Gastroesophageal sphincter (tissue), 4 donors: ENCODE results near the gene SZT2. TPM values are rescaled to one million over a fixed set of nuclear protein-coding genes. Genes with fewer than 3 reads are reported as not detected.
"Not testable (repeated sequence)": the region's sequence is repeated elsewhere in the genome, so short reads cannot be mapped to it uniquely, and the experiment has no call there.

Experiments
- ATAC-seq: fragments of 150-250 bp; one replicate; pipeline ENCODE4 v1.9.1; 2016; ENCODE audit warnings: mild to moderate bottlenecking, moderate library complexity
- H3K27ac ChIP-seq, 4 donors: fragments of 200-600 bp; sonication (generic) in 3 of 4; 1 replicate in 3 of 4; 2 replicates in 1 of 4; pipeline ENCODE4 v1.5.1; 2016 to 2019
- H3K27me3 ChIP-seq: fragments of 200-600 bp; sonication (generic); one replicate; pipeline ENCODE4 v1.5.1; 2019
- H3K36me3 ChIP-seq, 2 donors: fragments of 200-600 bp; sonication (generic); one replicate each; pipeline ENCODE4 v1.5.1; 2019; ENCODE audit warnings: control low read depth in 1 of 2
- H3K4me1 ChIP-seq, 3 donors: fragments of 200-600 bp; sonication (generic); 1 replicate in 2 of 3; 2 replicates in 1 of 3; pipeline ENCODE4 v1.5.1; 2016 to 2019; ENCODE audit warnings: control low read depth in 2 of 3
- H3K4me3 ChIP-seq, 2 donors: fragments of 200-600 bp; sonication (generic); one replicate each; pipeline ENCODE4 v1.5.1; 2019; ENCODE audit warnings: mild to moderate bottlenecking in 1 of 2, moderate library complexity in 1 of 2
- H3K9me3 ChIP-seq, 3 donors: fragments of 200-600 bp; sonication (generic); one replicate each; pipeline ENCODE4 v1.5.1; 2017 to 2019; ENCODE audit warnings: control low read depth in 2 of 3
- EP300 ChIP-seq: sonication (generic); formaldehyde crosslinking; IDR thresholded peaks from one replicate; pipeline ENCODE4 v1.6.1; 2017; ENCODE audit warnings: antibody characterized with exemption, mild to moderate bottlenecking
- POLR2A ChIP-seq, 2 donors: fragments of 450-650 bp; IDR thresholded peaks; one replicate each; pipeline ENCODE4 v1.6.1; 2017; ENCODE audit warnings: antibody characterized with exemption in 2 of 2, mild to moderate bottlenecking in 2 of 2, moderate library complexity in 1 of 2
- POLR2AphosphoS5 ChIP-seq: sonication (generic); formaldehyde crosslinking; IDR thresholded peaks from one replicate; pipeline ENCODE4 v1.6.1; 2017; ENCODE audit warnings: antibody characterized with exemption
- WGBS, 2 donors: methylation state at CpG; one replicate each; pipeline ENCODE4 v1.1.5; 2018; ENCODE audit warnings: low coverage in 1 of 2; 5-methylcytosine and 5-hydroxymethylcytosine counted together
- total RNA-seq, 4 donors: library from RNA; depleted of rRNA; stranded (reverse); fragments of >200 nt; gene quantifications; one replicate each; pipeline ENCODE4 v1.1.0, GENCODE V29; 2016
- TF ChIP-seq, protein P1 (sequence below), 4 experiments: fragments of 200-600 bp in 2 of 4; fragments of 450-650 bp in 2 of 4; sonication (generic) in 1 of 4; IDR thresholded peaks; one replicate each; pipeline ENCODE4 v1.5.1; 2017 to 2019; ENCODE audit warnings: antibody characterized with exemption in 4 of 4, mild to moderate bottlenecking in 2 of 4, moderate library complexity in 2 of 4

SZT2 gene
- total RNA-seq, 4 donors from 2014 or later, result 13.1 to 40.0 (median 35.1) TPM

- Histone ChIP-seq H3K27me3 (no peaks in the 10 kb centered on the region), H3K9me3 (no peaks in the 10 kb centered on the region), H3K4me1 (no peaks in the 10 kb centered on the region), H3K27ac (no peak overlapping the region), H3K4me3 (no peak overlapping the region), H3K36me3 (no peaks in the 10 kb centered on the region)
- WGBS, 2 donors, result 100% methylated on average over 1 of the region's 3 CpGs; no CpG with 5 or more reads in 1 of the 2 donors
- TF ChIP-seq EP300 (no peak), POLR2AphosphoS5 (no peak)
- no peak for ATAC-seq
These were observed 78.7 kb downstream of the SZT2 start for GRCh38 chr1:43468414-43468813.

DNA sequence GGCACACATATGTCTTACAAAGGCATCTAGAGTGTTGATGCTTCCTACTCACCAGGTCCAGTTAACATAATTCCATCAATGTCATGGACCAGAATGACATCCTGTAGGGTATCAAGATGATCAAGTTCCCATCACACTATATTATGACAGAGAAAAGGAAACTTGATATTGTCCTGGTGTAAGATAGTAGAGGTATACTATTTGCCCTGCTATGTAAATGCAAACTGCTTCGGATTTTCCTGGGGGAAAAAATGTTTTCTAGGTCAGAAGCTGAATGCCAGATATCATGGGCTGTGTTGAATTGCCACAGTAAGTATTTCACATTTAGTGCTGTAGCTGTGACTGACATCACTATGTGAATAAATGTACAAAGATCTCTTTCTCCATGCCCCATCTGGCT is 80.2 kb downstream of the SZT2 start:
- Histone ChIP-seq H3K9me3 (no peaks in the 10 kb centered on the region), H3K4me3 (no peak overlapping the region), H3K36me3 (no peaks in the 10 kb centered on the region), H3K27ac (no peak overlapping the region), H3K4me1 (no peaks in the 10 kb centered on the region), H3K27me3 (no peaks in the 10 kb centered on the region)
- 78 to 90% methylated on average over 1 of the region's 1 CpG for WGBS, 2 donors
- TF ChIP-seq POLR2AphosphoS5, result no peak
- no peak for TF ChIP-seq POLR2A (IDR thresholded peaks at IDR 0.05)
- no peak for ATAC-seq

GRCh38 chr1:43472087-43472462 is 82.4 kb downstream of the SZT2 start:
- no peak for ATAC-seq
- TF ChIP-seq, protein P1, sequence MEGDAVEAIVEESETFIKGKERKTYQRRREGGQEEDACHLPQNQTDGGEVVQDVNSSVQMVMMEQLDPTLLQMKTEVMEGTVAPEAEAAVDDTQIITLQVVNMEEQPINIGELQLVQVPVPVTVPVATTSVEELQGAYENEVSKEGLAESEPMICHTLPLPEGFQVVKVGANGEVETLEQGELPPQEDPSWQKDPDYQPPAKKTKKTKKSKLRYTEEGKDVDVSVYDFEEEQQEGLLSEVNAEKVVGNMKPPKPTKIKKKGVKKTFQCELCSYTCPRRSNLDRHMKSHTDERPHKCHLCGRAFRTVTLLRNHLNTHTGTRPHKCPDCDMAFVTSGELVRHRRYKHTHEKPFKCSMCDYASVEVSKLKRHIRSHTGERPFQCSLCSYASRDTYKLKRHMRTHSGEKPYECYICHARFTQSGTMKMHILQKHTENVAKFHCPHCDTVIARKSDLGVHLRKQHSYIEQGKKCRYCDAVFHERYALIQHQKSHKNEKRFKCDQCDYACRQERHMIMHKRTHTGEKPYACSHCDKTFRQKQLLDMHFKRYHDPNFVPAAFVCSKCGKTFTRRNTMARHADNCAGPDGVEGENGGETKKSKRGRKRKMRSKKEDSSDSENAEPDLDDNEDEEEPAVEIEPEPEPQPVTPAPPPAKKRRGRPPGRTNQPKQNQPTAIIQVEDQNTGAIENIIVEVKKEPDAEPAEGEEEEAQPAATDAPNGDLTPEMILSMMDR (IDR thresholded peaks at IDR 0.05), result no peak
- TF ChIP-seq EP300, result no peak
- no peak for TF ChIP-seq POLR2A (IDR thresholded peaks at IDR 0.05)
- TF ChIP-seq POLR2AphosphoS5, result no peak
- Histone ChIP-seq H3K27me3 (no peaks in the 10 kb centered on the region), H3K9me3 (no peaks in the 10 kb centered on the region), H3K27ac (no peak overlapping the region), H3K4me1 (no peaks in the 10 kb centered on the region), H3K4me3 (no peak overlapping the region), H3K36me3 (no peaks in the 10 kb centered on the region)
- 74 to 80% methylated on average over 1 to 5 of the region's 5 CpGs for WGBS, 2 donors

GRCh38 chr1:43472463-43473151 is 82.9 kb downstream of the SZT2 start:
- H3K36me3 ChIP-seq, H3K4me1 ChIP-seq, ATAC-seq, H3K9me3 ChIP-seq, H3K27me3 ChIP-seq, H3K27ac ChIP-seq, H3K4me3 ChIP-seq: not testable (repeated sequence)
- 57 to 60% methylated on average over 2 to 6 of the region's 6 CpGs for WGBS, 2 donors

GRCh38 chr1:43473463-43473862 is 83.8 kb downstream of the SZT2 start:
- TF ChIP-seq, protein P1 (IDR thresholded peaks at IDR 0.05), result no peak
- no peak for TF ChIP-seq POLR2A (IDR thresholded peaks at IDR 0.05)
- TF ChIP-seq POLR2AphosphoS5, result no peak
- TF ChIP-seq EP300, result no peak
- H3K4me3 ChIP-seq, result no peak overlapping the region
- H3K27me3 ChIP-seq, result no peaks in the 10 kb centered on the region
- H3K4me1 ChIP-seq, result no peaks in the 10 kb centered on the region
- 56 to 65% methylated on average over 4 of the region's 4 CpGs for WGBS, 2 donors
- no peak overlapping the region for H3K27ac ChIP-seq
- no peaks in the 10 kb centered on the region for H3K9me3 ChIP-seq
- H3K36me3 ChIP-seq, result no peaks in the 10 kb centered on the region
- ATAC-seq, result no peak

DNA sequence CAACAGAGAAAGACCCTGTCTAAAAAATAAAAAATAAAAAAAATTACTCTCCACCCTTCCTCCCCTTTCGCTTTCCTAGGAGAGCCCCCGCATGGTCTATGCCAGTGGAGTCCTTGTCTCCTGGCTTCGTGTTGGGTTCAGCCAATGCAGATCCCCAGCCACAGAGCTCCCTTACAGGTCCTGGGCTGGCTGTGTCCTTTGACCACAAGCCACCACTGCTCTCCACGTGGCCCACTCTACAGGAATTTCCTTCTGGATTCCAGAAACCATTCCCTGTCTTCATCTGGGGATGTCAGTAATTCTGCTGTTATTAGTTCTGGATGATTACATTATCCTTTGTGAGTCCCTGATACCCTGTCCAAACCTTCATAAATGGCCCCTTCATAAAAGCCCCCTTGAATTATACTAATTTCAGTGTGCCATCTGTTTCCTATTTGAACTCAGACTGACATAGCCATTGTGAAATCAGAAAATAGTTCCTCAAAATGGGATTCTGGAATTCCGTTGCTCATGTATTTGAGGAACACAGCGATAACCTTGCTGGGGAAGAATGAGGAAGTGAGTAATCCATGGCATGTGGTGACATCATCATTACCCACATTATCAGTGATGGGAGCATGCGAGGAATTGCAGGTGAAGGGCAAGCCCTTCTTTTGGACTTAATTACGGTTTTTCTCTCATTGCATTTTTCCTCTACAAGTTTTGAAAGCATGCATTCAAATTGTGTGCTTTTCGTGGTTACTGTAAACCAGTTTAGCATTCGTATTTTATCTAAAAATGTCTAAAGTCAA is 86.1 kb downstream of the SZT2 start:
- ATAC-seq, H3K4me1 ChIP-seq, H3K36me3 ChIP-seq, H3K27ac ChIP-seq, H3K27me3 ChIP-seq, H3K4me3 ChIP-seq, H3K9me3 ChIP-seq: not testable (repeated sequence)
- 74 to 75% methylated on average over 7 to 10 of the region's 10 CpGs for WGBS, 2 donors

GRCh38 chr1:43477716-43478115 is 88.0 kb downstream of the SZT2 start:
- no peak overlapping the region for H3K4me3 ChIP-seq
- no peaks in the 10 kb centered on the region for H3K36me3 ChIP-seq
- H3K9me3 ChIP-seq, result no peaks in the 10 kb centered on the region
- TF ChIP-seq, protein P1 (IDR thresholded peaks at IDR 0.05), result no peak
- TF ChIP-seq POLR2AphosphoS5 (no peak), EP300 (no peak), POLR2A (IDR thresholded peaks at IDR 0.05) (no peak)
- H3K27ac ChIP-seq, result no peak overlapping the region
- no peaks in the 10 kb centered on the region for H3K4me1 ChIP-seq
- no peak for ATAC-seq
- H3K27me3 ChIP-seq, result no peaks in the 10 kb centered on the region
- WGBS, 2 donors, result 100% methylated on average over 1 of the region's 1 CpG; no CpG with 5 or more reads in 1 of the 2 donors
